Left ventricle myocardium inferior (tissue), 1 donor: Measurements from ENCODE around the gene CXCL5. TPM values are rescaled to one million over a fixed set of nuclear protein-coding genes. Genes with fewer than 3 reads are reported as not detected.

Source experiments
- DNase-seq: peaks from one replicate; pipeline ENCODE4 v3.0.0-alpha.2; 2020
- H3K27ac ChIP-seq: fragments of 200-600 bp; replicated peaks from 2 replicates; pipeline ENCODE4 v1.8.0; 2021
- H3K27me3 ChIP-seq: fragments of 200-600 bp; 2 replicates; pipeline ENCODE4 v1.8.0; 2021; ENCODE audit warnings: low read depth
- H3K36me3 ChIP-seq: fragments of 200-600 bp; 2 replicates; pipeline ENCODE4 v1.8.0; 2021
- H3K4me1 ChIP-seq: fragments of 200-600 bp; 2 replicates; pipeline ENCODE4 v1.8.0; 2021
- H3K4me3 ChIP-seq: fragments of 200-600 bp; 2 replicates; pipeline ENCODE4 v1.8.0; 2021; ENCODE audit warnings: mild to moderate bottlenecking, moderate library complexity
- H3K9me3 ChIP-seq: fragments of 200-600 bp; replicated peaks from 2 replicates; pipeline ENCODE4 v1.8.0; 2021
- intact Hi-C: fragments of 100-400 bp; cut with micrococcal nuclease; formaldehyde crosslinking; loops from one replicate; pipeline ENCODE4 v1.11.0; 2022
- total RNA-seq: library from RNA; stranded (reverse); fragmentation: NEBNext Ultra II Directional; extraction: Animal tissue kit (Norgen Biotek cat#: 25700); gene quantifications from one replicate; pipeline ENCODE4 v1.2.1, GENCODE V29; 2021
- TF ChIP-seq, protein P1 (sequence below): fragments of 200-600 bp; IDR thresholded peaks from 2 replicates; pipeline ENCODE4 v1.8.0; 2021; ENCODE audit warnings: antibody characterized with exemption, mild to moderate bottlenecking, borderline replicate concordance
- donor health status: DM: no; HTN: yes; CAD: no; lungs with severe emphysema.

The CXCL5 gene
- total RNA-seq, 1 donor from 2014 or later, result not detected

DNA sequence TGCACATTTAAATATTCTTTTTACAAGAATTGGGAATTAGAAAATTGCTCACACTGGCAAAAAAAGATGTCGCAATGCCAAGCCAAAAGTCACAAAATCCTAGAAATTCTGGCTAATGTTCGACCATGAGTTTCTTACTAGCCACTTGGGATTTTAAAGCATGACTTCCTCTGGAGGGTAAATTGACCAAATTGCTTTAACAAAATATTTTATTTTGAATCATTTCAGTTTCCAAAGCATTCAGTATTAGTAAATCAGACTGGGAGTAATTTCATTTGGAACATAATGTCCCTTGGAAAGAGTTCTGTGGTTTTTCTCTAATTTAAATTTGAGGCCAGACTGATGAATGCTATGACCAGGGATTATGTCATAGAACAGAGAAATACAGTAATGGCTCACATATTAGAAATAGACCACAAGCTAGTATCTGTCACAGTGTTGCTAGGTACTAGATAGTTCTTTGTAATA is 7.6 kb upstream of the CXCL5 start:
- no peaks in the 10 kb centered on the region for H3K4me1 ChIP-seq
- H3K4me3 ChIP-seq, result no peak overlapping the region
- H3K27me3 ChIP-seq, result no peaks in the 10 kb centered on the region
- no peaks in the 10 kb centered on the region for H3K36me3 ChIP-seq
- no peak for DNase-seq
- TF ChIP-seq, protein P1, sequence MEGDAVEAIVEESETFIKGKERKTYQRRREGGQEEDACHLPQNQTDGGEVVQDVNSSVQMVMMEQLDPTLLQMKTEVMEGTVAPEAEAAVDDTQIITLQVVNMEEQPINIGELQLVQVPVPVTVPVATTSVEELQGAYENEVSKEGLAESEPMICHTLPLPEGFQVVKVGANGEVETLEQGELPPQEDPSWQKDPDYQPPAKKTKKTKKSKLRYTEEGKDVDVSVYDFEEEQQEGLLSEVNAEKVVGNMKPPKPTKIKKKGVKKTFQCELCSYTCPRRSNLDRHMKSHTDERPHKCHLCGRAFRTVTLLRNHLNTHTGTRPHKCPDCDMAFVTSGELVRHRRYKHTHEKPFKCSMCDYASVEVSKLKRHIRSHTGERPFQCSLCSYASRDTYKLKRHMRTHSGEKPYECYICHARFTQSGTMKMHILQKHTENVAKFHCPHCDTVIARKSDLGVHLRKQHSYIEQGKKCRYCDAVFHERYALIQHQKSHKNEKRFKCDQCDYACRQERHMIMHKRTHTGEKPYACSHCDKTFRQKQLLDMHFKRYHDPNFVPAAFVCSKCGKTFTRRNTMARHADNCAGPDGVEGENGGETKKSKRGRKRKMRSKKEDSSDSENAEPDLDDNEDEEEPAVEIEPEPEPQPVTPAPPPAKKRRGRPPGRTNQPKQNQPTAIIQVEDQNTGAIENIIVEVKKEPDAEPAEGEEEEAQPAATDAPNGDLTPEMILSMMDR, result no peak
- no peaks in the 10 kb centered on the region for H3K9me3 ChIP-seq
- intact Hi-C loops, result no loop called here
- no peak overlapping the region for H3K27ac ChIP-seq

DNA sequence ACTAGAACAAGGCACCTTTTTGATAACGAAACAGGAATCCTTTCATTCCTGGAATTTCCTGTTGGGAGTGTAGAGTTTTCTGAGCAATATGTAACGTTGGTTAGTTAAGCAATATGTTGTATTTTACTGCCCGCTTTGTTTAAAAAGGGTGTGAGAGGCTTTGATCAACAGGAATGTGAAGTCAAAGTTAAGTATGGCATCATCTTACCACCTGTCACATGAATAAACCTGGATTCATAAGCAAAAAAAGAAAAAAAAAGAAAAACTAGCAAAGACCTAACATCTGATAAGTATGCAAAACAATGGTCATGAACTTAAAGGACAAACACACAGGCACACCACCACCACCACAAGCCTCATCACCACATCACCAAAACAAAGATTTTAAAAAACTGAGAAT is 7.1 kb upstream of the CXCL5 start:
- H3K9me3 ChIP-seq, result no peaks in the 10 kb centered on the region
- DNase-seq, result no peak
- H3K27me3 ChIP-seq, result no peaks in the 10 kb centered on the region
- no peak overlapping the region for H3K27ac ChIP-seq
- no peaks in the 10 kb centered on the region for H3K4me1 ChIP-seq
- H3K36me3 ChIP-seq, result no peaks in the 10 kb centered on the region
- TF ChIP-seq, protein P1, result no peak
- intact Hi-C loops, result no loop called here
- no peak overlapping the region for H3K4me3 ChIP-seq

DNA sequence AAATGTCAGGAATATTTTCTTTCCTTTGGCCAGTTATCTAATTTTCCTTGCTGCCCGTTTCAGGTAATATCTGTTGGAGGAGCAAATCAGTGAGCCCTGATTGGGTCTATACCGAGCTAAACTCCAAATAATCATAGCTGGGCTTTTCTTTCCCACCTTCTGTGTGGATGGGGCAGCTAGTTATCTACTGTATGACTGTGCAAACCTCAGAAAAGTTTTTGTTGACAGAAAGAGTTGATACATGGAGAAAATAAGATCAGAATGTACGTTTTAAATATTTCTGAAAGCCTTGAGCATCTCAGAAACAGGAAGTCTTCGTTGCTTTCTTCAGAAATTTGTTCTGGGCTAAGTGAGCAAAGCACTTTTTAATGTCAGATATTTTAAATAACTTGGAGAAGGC is 6.2 kb upstream of the CXCL5 start:
- no peak for DNase-seq
- TF ChIP-seq, protein P1, result no peak
- Histone ChIP-seq H3K36me3 (no peaks in the 10 kb centered on the region), H3K27me3 (peaks cover 2% of the 10 kb centered on the region), H3K27ac (no peak overlapping the region), H3K4me1 (no peaks in the 10 kb centered on the region), H3K9me3 (no peaks in the 10 kb centered on the region), H3K4me3 (no peak overlapping the region)
- intact Hi-C loops, result no loop called here

DNA sequence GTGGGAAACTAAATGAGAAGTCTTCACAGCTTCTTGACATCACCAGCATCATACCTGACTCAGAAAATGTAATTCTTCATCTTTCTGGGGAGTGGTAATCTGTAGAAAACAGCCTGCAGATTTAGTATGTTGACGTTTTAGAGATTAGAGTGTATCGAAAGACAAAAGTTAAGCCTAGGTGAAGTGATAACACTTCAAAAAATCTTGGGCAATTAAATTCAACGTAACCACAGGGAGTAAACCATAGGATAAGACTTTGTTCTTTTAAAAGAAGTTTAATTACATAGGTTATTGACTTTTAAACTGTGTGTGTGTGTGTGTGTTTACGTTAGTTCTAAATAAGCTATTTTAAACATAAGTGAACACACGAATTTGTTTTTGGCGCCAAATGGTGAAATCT is 1.8 kb upstream of the CXCL5 start:
- intact Hi-C loops, result no loop called here

DNA sequence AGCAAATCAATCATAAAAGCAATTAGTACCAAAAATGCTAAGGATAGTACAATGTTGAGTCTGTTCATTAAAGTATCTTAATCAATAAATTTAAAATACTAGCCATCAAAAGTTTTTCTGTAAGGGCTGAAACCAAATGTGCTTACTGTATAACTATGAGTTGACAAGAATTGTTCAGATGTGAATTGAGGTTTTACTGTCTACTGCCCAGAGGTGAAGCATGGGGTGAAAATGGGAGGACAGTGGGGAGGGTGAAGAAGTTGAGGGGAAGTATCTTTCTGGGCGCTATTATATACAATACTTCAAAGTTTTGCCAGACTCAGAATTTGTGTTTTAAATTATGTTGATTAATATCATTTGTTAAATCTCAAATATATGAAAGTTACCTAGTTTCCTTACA is 6.4 kb downstream of the CXCL5 start:
- intact Hi-C loops, result no loop called here
- no peaks in the 10 kb centered on the region for H3K4me1 ChIP-seq
- H3K27ac ChIP-seq, result no peak overlapping the region
- no peaks in the 10 kb centered on the region for H3K36me3 ChIP-seq
- H3K4me3 ChIP-seq, result no peak overlapping the region
- no peaks in the 10 kb centered on the region for H3K9me3 ChIP-seq
- no peak for DNase-seq
- peaks cover 45% of the 10 kb centered on the region for H3K27me3 ChIP-seq
- TF ChIP-seq, protein P1, result no peak

More for the DNA sequence above, 1.8 kb upstream of the CXCL5 start:
- no peak overlapping the region for H3K4me3 ChIP-seq
- TF ChIP-seq, protein P1, result no peak
- H3K36me3 ChIP-seq, result no peaks in the 10 kb centered on the region
- H3K27ac ChIP-seq, result no peak overlapping the region
- DNase-seq, result no peak
- peaks cover 46% of the 10 kb centered on the region for H3K27me3 ChIP-seq
- H3K4me1 ChIP-seq, result peaks cover 6% of the 10 kb centered on the region
- no peaks in the 10 kb centered on the region for H3K9me3 ChIP-seq

DNA sequence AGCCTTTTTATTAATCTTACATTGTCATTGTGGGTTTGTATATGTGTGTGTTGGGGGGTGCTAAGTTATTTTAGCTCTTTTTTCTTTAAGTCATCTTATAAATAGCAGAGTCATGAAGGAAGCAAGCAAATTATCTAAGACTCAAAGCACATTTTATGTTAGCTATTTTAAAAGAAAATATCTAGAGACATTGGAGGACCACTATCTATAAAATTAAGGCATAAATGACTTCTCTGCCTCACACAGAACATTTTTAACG is 6.8 kb downstream of the CXCL5 start:
- Histone ChIP-seq H3K27me3 (peaks cover 42% of the 10 kb centered on the region), H3K36me3 (no peaks in the 10 kb centered on the region), H3K4me1 (no peaks in the 10 kb centered on the region), H3K9me3 (no peaks in the 10 kb centered on the region), H3K27ac (no peak overlapping the region), H3K4me3 (no peak overlapping the region)
- TF ChIP-seq, protein P1, result no peak
- intact Hi-C loops, result no loop called here
- no peak for DNase-seq
